H9 (cell line): ENCODE results near the gene TBXAS1. TPM values are rescaled to one million over a fixed set of nuclear protein-coding genes. Genes with fewer than 3 reads are reported as not detected.

ENCODE experiments used
- DNase-seq: peaks from one replicate; pipeline ENCODE4 v3.0.0-alpha.2; 2017
- H2AFZ ChIP-seq: one replicate; pipeline ENCODE4 v1.6.1; 2013; ENCODE audit warnings: mild to moderate bottlenecking, low read length, control low read depth, moderate library complexity
- H2AK5ac ChIP-seq: 2 replicates; pipeline ENCODE4 v1.6.1; 2013; ENCODE audit warnings: low read length, control low read depth, mixed read lengths; ENCODE audit not compliant: insufficient read length
- H2BK120ac ChIP-seq: one replicate; pipeline ENCODE4 v1.6.1; 2013; ENCODE audit warnings: low read depth, mild to moderate bottlenecking, low read length, control low read depth, inconsistent platforms; ENCODE audit not compliant: poor library complexity, severe bottlenecking
- H2BK12ac ChIP-seq: 2 replicates; pipeline ENCODE4 v1.6.1; 2013; ENCODE audit warnings: low read length, control low read depth, mixed read lengths, low read depth; ENCODE audit not compliant: insufficient read length
- H2BK15ac ChIP-seq: 2 replicates; pipeline ENCODE4 v1.6.1; 2013; ENCODE audit warnings: low read depth, low read length, control low read depth
- H2BK20ac ChIP-seq: one replicate; pipeline ENCODE4 v1.6.1; 2013; ENCODE audit warnings: low read depth, mild to moderate bottlenecking, low read length, control low read depth, inconsistent platforms; ENCODE audit not compliant: poor library complexity, severe bottlenecking
- H2BK5ac ChIP-seq: 2 replicates; pipeline ENCODE4 v1.6.1; 2013; ENCODE audit warnings: low read length, control low read depth, mixed read lengths; ENCODE audit not compliant: insufficient read length
- H3K14ac ChIP-seq: 2 replicates; pipeline ENCODE4 v1.6.1; 2013; ENCODE audit warnings: low read length, control low read depth; ENCODE audit not compliant: insufficient read depth
- H3K18ac ChIP-seq: 2 replicates; pipeline ENCODE4 v1.6.1; 2013; ENCODE audit warnings: low read depth, mild to moderate bottlenecking, mixed read lengths, low read length, control low read depth; ENCODE audit not compliant: insufficient read length
- H3K23ac ChIP-seq: 2 replicates; pipeline ENCODE4 v1.6.1; 2013; ENCODE audit warnings: low read length, control low read depth, mixed read lengths, low read depth; ENCODE audit not compliant: insufficient read length
- H3K23me2 ChIP-seq: 2 replicates; pipeline ENCODE4 v1.6.1; 2013; ENCODE audit warnings: low read depth, mild to moderate bottlenecking, mixed read lengths, low read length, control low read depth; ENCODE audit not compliant: insufficient read length, poor library complexity, severe bottlenecking
- H3K27ac ChIP-seq: 2 replicates; pipeline ENCODE4 v1.5.1; 2013; ENCODE audit warnings: low read length, control low read depth, mixed read lengths, low read depth; ENCODE audit not compliant: insufficient read length
- H3K27me3 ChIP-seq: 2 replicates; pipeline ENCODE4 v1.6.1; 2013; ENCODE audit warnings: low read length, control low read depth, inconsistent platforms; ENCODE audit not compliant: insufficient read depth
- H3K4ac ChIP-seq: 2 replicates; pipeline ENCODE4 v1.6.1; 2013; ENCODE audit warnings: low read depth, mild to moderate bottlenecking, control low read depth, inconsistent platforms, low read length, moderate library complexity
- H3K4me1 ChIP-seq: 2 replicates; pipeline ENCODE4 v1.6.1; 2013; ENCODE audit warnings: low read length, control low read depth, inconsistent platforms; ENCODE audit not compliant: insufficient read depth
- H3K4me2 ChIP-seq: 2 replicates; pipeline ENCODE4 v1.6.1; 2013; ENCODE audit warnings: low read length, control low read depth, mixed read lengths; ENCODE audit not compliant: insufficient read length, insufficient read depth
- H3K56ac ChIP-seq: 2 replicates; pipeline ENCODE4 v1.6.1; 2013; ENCODE audit warnings: low read depth, mild to moderate bottlenecking, mixed read lengths, low read length, control low read depth; ENCODE audit not compliant: insufficient read length
- H3K79me1 ChIP-seq: 2 replicates; pipeline ENCODE4 v1.6.1; 2013; ENCODE audit warnings: low read depth, mild to moderate bottlenecking, moderate library complexity, low read length, control low read depth, inconsistent platforms; ENCODE audit not compliant: insufficient read depth, poor library complexity, severe bottlenecking
- H3K79me2 ChIP-seq: 2 replicates; pipeline ENCODE4 v1.6.1; 2013; ENCODE audit warnings: low read length, control low read depth, inconsistent platforms; ENCODE audit not compliant: insufficient read depth
- H3K9ac ChIP-seq: 2 replicates; pipeline ENCODE4 v1.6.1; 2013; ENCODE audit warnings: low read length, control low read depth, mixed read lengths; ENCODE audit not compliant: insufficient read length; ENCODE audit errors: extremely low read depth
- H3K9me3 ChIP-seq: one replicate; pipeline ENCODE4 v1.6.1; 2013; ENCODE audit warnings: low read depth, low read length, inconsistent platforms; ENCODE audit not compliant: control insufficient read depth
- H3T11ph ChIP-seq: one replicate; pipeline ENCODE4 v1.6.1; 2013; ENCODE audit warnings: mild to moderate bottlenecking, low read length, control low read depth, inconsistent platforms
- H4K20me1 ChIP-seq: one replicate; pipeline ENCODE4 v1.6.1; 2013; ENCODE audit not compliant: control insufficient read depth, insufficient read length, insufficient read depth
- H4K5ac ChIP-seq: 2 replicates; pipeline ENCODE4 v1.6.1; 2013; ENCODE audit warnings: low read depth, mild to moderate bottlenecking, mixed read lengths, low read length, control low read depth; ENCODE audit not compliant: insufficient read length
- H4K8ac ChIP-seq: replicated peaks from 2 replicates; pipeline ENCODE4 v1.6.1; 2013; ENCODE audit warnings: low read length, control low read depth, mixed read lengths, low read depth; ENCODE audit not compliant: insufficient read length
- H4K91ac ChIP-seq: 2 replicates; pipeline ENCODE4 v1.6.1; 2013; ENCODE audit warnings: low read depth, mild to moderate bottlenecking, moderate library complexity, mixed read lengths, low read length, control low read depth; ENCODE audit not compliant: insufficient read length
- H3K27ac Mint-ChIP-seq, 3 experiments: 2 replicates in 2 of 3; 3 replicates in 1 of 3; pipeline ENCODE4 v1.8.0; 2020 to 2021; ENCODE audit warnings: mixed read lengths in 3 of 3, mild to moderate bottlenecking in 1 of 3, moderate library complexity in 1 of 3
- H3K27me3 Mint-ChIP-seq: 2 replicates; pipeline ENCODE4 v1.8.0; 2021; ENCODE audit warnings: low read depth, mild to moderate bottlenecking, moderate library complexity, mixed read lengths
- H3K36me3 Mint-ChIP-seq, 3 experiments: 2 replicates in 2 of 3; 3 replicates in 1 of 3; pipeline ENCODE4 v1.8.0; 2020 to 2021; ENCODE audit warnings: low read depth in 3 of 3, mixed read lengths in 3 of 3; ENCODE audit not compliant: insufficient read depth in 1 of 3
- H3K4me1 Mint-ChIP-seq, 2 experiments: 2 replicates each; pipeline ENCODE4 v1.8.0; 2020; ENCODE audit warnings: mixed read lengths in 2 of 2
- H3K4me3 Mint-ChIP-seq, 2 experiments: 2 replicates in 1 of 2; 3 replicates in 1 of 2; pipeline ENCODE4 v1.8.0; 2020 to 2021; ENCODE audit warnings: mild to moderate bottlenecking in 2 of 2, mixed read lengths in 2 of 2, moderate library complexity in 1 of 2
- H3K9me3 Mint-ChIP-seq, 2 experiments: 2 replicates in 1 of 2; 3 replicates in 1 of 2; pipeline ENCODE4 v1.8.0; 2020; ENCODE audit warnings: mild to moderate bottlenecking in 2 of 2, mixed read lengths in 2 of 2, moderate library complexity in 1 of 2
- total RNA-seq: library from RNA; stranded (reverse); gene quantifications from 2 replicates; pipeline ENCODE4 v1.2.1, GENCODE V29; 2021
- TF ChIP-seq, protein P1 (sequence below): fragments of 200-600 bp; sonication (generic); conservative IDR thresholded peaks from 3 replicates; pipeline ENCODE4 v1.8.0; 2021; ENCODE audit warnings: antibody characterized with exemption, mild to moderate bottlenecking

The TBXAS1 gene
- total RNA-seq, 1 experiment from 2014 or later: 0.39 TPM

DNA sequence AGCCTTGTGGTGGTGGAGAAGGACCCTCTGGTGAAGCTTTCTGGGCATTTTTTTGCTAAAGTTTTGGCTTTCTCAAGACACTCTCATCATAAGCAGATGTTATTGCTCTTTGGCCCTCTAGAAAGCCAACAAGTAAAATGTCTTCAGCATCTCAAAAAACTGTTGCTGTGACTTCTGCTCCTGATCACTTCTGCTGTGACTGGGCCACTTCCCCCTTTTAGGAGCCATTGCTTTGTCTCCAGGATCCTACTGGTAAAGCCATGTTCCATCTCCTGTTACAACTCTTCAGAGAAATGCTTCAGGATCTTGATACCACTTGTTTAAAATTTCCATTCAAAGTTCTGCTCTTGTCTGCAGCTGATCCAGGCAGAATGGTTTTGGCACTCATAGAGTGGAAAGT lies 222.8 kb downstream of the TBXAS1 start:
- Histone ChIP-seq H3K4ac (no peak overlapping the region), H2AFZ (no peak overlapping the region)
- H3K27me3 Mint-ChIP-seq: no peaks in the 10 kb centered on the region; the same call in 1 of the 2 replicates

More for the DNA sequence above, 222.8 kb downstream of the TBXAS1 start:
- H3K79me1 ChIP-seq: no peaks in the 10 kb centered on the region
- H3T11ph ChIP-seq: no peak overlapping the region
- peaks cover 0 to 2% (median 0%) of the 10 kb centered on the region in 3 experiments; a peak in 2 of 7 replicates for H3K36me3 Mint-ChIP-seq
- no peak overlapping the region for H4K5ac ChIP-seq
- no peaks in the 10 kb centered on the region for H3K4me1 Mint-ChIP-seq
- no peaks in the 10 kb centered on the region for H3K27me3 ChIP-seq
- H3K56ac ChIP-seq: no peak overlapping the region
- H3K27ac ChIP-seq: no peak overlapping the region
- H3K9me3 Mint-ChIP-seq: no peaks in the 10 kb centered on the region
- H3K9ac ChIP-seq: no peak overlapping the region
- H3K4me3 Mint-ChIP-seq: no peak overlapping the region
- no peak overlapping the region for H4K8ac ChIP-seq
- H2BK20ac ChIP-seq: no peak overlapping the region
- H3K27ac Mint-ChIP-seq: no peak overlapping the region
- no peak overlapping the region for H2AK5ac ChIP-seq
- no peak overlapping the region for H2BK120ac ChIP-seq
- H3K4me1 ChIP-seq: no peaks in the 10 kb centered on the region
- no peak overlapping the region for H3K18ac ChIP-seq
- H3K23me2 ChIP-seq: no peaks in the 10 kb centered on the region
- H2BK15ac ChIP-seq: no peak overlapping the region
- no peak overlapping the region for H3K23ac ChIP-seq
- no peak overlapping the region for H3K4me2 ChIP-seq
- H3K9me3 ChIP-seq: no peaks in the 10 kb centered on the region
- no peak overlapping the region for H2BK5ac ChIP-seq
- DNase-seq: no peak
- no peak overlapping the region for H2BK12ac ChIP-seq
- no peak overlapping the region for H3K14ac ChIP-seq
- H4K20me1 ChIP-seq: no peaks in the 10 kb centered on the region
- TF ChIP-seq, protein P1, sequence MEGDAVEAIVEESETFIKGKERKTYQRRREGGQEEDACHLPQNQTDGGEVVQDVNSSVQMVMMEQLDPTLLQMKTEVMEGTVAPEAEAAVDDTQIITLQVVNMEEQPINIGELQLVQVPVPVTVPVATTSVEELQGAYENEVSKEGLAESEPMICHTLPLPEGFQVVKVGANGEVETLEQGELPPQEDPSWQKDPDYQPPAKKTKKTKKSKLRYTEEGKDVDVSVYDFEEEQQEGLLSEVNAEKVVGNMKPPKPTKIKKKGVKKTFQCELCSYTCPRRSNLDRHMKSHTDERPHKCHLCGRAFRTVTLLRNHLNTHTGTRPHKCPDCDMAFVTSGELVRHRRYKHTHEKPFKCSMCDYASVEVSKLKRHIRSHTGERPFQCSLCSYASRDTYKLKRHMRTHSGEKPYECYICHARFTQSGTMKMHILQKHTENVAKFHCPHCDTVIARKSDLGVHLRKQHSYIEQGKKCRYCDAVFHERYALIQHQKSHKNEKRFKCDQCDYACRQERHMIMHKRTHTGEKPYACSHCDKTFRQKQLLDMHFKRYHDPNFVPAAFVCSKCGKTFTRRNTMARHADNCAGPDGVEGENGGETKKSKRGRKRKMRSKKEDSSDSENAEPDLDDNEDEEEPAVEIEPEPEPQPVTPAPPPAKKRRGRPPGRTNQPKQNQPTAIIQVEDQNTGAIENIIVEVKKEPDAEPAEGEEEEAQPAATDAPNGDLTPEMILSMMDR: no peak
- H4K91ac ChIP-seq: no peak overlapping the region
- no peaks in the 10 kb centered on the region for H3K79me2 ChIP-seq
